Activated effector memory CD4-positive, alpha-beta T cell treated with Interleukin-2 at 50 U/mL for 16 hours (primary cell): ENCODE results near the gene COL1A2.

Source experiments
- DNase-seq: peaks from one replicate; pipeline ENCODE4 v3.0.0-alpha.2; 2020

COL1A2 gene

GRCh38 chr7:94384315-94384714, 10.4 kb upstream of the COL1A2 start:
- no peak for DNase-seq

DNA sequence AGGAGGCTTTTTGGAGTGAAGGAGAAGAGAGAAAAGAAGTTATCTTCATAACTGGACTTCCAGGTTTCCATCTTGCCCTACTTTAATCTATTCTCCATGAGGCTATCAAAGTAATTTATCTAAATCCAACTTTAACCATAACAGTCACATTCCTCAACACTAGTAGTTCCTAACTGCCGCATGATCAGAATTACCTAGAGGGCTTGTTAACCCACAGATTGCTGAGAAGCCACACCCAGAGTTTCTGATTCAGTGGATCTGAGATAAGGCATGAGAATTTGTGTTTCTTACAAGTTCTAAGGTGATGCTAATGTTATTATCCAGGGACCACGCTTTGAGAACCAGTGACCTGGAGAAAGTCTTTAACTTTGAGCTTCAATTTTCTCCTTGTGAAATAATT, 8.3 kb upstream of the COL1A2 start:
- DNase-seq: no peak

GRCh38 chr7:94388540-94388939, 6.2 kb upstream of the COL1A2 start:
- DNase-seq: no peak

GRCh38 chr7:94389381-94389780, 5.3 kb upstream of the COL1A2 start:
- DNase-seq: no peak

- no peak for DNase-seq
Observed at GRCh38 chr7:94391726-94392392, 2.8 kb upstream of the COL1A2 start.

- DNase-seq: no peak
Observed at GRCh38 chr7:94392393-94392786, 2.3 kb upstream of the COL1A2 start.

GRCh38 chr7:94393246-94394108, 1.2 kb upstream of the COL1A2 start:
- no peak for DNase-seq

- DNase-seq: no peak
Observed at GRCh38 chr7:94394109-94394436, 622 bp upstream of the COL1A2 start.

DNA sequence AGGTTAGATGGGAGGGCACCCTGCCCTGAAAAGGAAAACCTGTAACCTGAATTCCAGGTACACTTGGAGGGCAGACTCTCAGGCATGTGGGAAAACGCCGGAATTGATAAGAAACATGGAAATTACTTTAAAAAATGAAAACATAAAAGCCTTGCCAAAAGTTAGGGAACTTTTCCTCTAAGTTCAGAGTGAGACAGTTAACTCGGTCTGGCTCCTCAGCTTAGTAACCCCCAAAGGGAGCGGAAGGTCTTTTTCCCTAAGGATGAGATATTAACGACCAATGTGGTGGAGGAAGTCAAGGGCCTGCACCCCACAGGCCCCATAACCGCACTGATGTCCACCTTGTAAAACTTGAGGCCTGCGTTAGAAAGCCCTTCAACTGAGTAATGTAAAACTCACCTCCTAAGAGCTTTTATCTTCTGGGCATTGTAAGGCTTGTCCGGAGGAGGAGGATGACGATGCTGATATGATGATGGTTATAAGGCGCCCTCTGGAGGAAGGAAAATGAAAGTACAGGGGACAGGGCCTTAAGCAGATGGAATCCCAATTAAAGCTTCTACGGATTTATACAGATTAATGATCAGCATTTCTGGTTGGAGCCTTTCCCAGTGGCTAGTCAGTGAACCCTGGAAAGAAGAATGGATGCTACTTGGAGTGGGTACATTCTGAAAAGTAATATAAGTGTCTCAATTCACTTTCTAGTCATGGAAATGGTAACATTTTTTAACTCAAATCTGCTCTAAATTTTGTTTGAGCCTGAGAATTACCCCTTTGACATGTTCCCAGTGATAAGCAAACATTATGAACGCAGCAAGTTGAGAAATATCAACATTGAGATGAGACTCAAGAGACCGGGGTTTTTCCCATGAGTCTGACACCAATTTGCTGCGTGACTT, 694 bp downstream of the COL1A2 start:
- DNase-seq: no peak

- no peak for DNase-seq
Observed at GRCh38 chr7:94396037-94396431, 1.3 kb downstream of the COL1A2 start.

DNA sequence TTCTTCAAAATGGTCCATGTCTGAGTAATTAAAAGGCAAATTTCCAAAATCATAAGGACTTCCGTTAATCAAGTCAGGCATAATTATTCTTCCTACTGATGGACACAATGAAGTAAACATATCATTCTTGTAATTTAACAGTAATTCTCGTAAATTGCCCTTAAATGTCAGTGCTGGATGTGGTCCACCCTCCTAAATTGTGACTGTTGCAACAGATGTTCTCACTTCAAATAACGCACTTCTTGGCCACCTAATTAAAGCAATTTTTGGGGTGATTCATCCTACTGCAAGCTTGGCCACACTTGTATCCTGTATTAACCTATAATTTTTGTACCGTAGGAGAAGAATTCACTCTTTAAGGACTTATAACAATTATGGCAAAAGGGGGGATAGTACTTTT, 1.9 kb downstream of the COL1A2 start:
- no peak for DNase-seq

GRCh38 chr7:94397722-94398121, 3.0 kb downstream of the COL1A2 start:
- DNase-seq: no peak

GRCh38 chr7:94398841-94399240, 4.1 kb downstream of the COL1A2 start:
- DNase-seq: no peak

- no peak for DNase-seq
Observed at GRCh38 chr7:94400022-94400421, 5.3 kb downstream of the COL1A2 start.

DNA sequence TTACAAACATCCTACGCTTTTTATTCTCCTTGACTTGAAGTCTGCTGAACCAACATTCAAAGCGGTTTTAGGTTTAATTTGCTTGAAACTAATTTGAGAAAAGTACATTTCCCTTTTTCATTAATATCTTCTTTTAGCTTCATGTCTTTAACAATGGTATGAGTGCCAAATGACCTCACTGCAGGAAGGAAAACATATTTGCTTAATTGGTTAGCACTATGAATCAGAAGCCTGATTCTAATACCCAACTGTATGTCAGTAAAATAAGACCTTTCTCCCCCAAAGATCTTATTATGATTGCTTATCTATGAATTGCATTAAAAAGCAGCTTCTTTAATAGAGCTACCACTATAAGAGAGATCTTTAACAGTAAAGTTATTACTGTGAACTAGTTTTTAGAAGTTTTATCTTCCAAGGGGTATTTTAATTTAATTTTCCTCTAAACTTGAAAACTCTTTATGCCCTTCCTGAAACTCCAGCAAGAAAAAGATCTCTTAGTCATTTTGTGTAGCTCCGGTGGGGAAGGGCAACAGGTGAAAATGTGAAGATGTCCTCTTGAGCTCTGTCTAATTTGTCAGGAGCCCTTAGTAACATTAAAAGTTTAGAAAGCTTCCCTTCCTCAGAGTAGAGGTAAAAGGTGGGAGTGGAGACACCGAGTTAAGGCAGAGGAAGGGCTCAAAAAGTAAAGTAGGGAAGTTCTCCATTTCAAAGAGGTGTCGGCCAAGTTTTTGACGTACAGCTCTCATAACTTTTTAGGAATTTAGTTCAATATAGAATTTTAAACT, 6.1 kb downstream of the COL1A2 start:
- no peak for DNase-seq

- DNase-seq: no peak
Observed at GRCh38 chr7:94401428-94401814, 6.7 kb downstream of the COL1A2 start.

GRCh38 chr7:94403546-94403945, 8.9 kb downstream of the COL1A2 start:
- no peak for DNase-seq

DNA sequence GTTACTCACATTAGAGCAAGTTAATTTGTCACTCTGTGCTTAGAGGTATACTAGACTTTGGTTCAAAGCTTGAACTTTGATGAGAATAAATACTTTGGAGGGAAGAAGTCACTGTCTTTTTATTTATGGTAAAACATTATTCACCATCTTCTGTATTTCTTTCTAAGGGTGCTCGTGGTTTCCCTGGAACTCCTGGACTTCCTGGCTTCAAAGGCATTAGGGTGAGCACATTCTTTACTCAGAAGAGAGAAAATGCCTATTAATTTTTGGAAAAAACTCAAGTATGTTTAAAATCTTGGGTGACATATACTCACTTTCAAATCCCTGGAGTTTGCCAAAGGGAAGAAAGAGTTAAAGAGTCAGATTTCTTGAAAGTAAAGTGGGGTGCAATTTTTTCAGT, 10.8 kb downstream of the COL1A2 start:
- no peak for DNase-seq

DNA sequence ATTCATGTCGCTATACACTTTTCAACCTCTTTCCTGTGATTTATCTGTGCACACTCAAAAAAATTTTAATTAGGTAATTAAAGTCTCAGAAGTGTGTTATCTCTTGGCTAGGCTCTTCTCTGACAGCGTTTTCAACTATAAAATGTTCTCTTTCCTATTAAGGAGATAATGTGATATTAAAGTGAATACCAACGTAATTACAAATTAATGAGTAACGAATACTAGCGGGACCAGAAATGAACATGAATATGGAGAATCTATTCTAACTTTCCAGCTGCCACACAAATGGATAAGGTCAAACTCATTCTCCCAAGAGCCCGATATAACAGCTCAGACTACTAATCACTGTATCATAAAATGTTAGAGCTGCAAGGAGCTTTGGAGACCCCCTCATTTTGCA, 12.0 kb downstream of the COL1A2 start:
- no peak for DNase-seq

GRCh38 chr7:94409200-94409948, 14.7 kb downstream of the COL1A2 start:
- DNase-seq: no peak

DNA sequence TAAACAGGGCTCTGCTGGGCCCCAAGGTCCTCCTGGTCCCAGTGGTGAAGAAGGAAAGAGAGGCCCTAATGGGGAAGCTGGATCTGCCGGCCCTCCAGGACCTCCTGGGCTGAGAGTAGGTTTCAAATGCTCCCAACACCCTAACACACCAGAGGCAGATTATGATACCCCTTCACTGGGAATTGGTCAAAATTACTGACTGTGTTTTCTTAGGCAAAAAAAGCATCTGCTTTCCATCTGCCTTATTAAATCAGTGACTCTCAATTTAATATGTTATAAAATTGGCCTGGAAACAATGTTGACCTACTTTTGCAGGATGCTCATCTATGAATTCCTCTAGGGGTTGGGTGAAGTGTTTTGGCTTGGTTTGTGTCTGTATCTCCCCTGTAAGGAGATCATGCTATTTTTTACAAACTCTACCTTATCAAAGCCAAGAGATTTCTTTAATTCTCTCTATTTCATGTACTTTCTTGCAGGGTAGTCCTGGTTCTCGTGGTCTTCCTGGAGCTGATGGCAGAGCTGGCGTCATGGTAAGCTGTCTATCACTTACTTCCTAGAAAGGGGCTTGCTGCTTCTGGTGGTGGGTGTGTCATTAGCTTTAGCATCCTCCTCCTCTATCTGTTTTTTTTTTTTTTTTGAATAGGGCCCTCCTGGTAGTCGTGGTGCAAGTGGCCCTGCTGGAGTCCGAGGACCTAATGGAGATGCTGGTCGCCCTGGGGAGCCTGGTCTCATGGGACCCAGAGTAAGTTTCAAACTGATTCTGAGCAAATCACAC, 15.9 kb downstream of the COL1A2 start:
- DNase-seq: no peak

GRCh38 chr7:94411188-94411466, 16.4 kb downstream of the COL1A2 start:
- no peak for DNase-seq
